ENCODE data around the gene UBE2I. TPM values are rescaled to one million over a fixed set of nuclear protein-coding genes. Genes with fewer than 3 reads are reported as not detected.

The UBE2I gene
- total and polyA plus RNA-seq, 12 donors: 50.7 to 203 (median 89.2) TPM

Other genes starting within 250 kb of the UBE2I start
- gene SSTR5, start 236.9 kb upstream of the UBE2I start, total RNA-seq: 10 to 100 TPM in 1 of 9 donors, 1 to 10 TPM in 6, under 1 TPM in 1, not detected in 1; 0.79 to 14.4 (median 3.0) TPM
- under 1 TPM in 2 of 3 donors, not detected in 1; 0.17 to 0.24 TPM for gene SSTR5, start 236.9 kb upstream of the UBE2I start, polyA plus RNA-seq
- gene C1QTNF8, start 213.4 kb upstream of the UBE2I start, total RNA-seq: under 1 TPM in 2 of 9 donors, not detected in 7; 0.14 to 0.19 TPM
- under 1 TPM in 2 of 3 donors, not detected in 1; 0.30 to 0.64 TPM for gene C1QTNF8, start 213.4 kb upstream of the UBE2I start, polyA plus RNA-seq
- gene CACNA1H, start 156.5 kb upstream of the UBE2I start, total RNA-seq: 100 to 1,000 TPM in 1 of 9 donors, 10 to 100 TPM in 8; 14.0 to 121 (median 35.9) TPM
- 10 to 100 TPM; 20.1 to 36.2 (median 21.7) TPM for gene CACNA1H, start 156.5 kb upstream of the UBE2I start, polyA plus RNA-seq
- 1 to 10 TPM in 1 of 9 donors, under 1 TPM in 2, not detected in 6; 0.18 to 5.5 (median 0.29) TPM for gene TPSG1, start 84.4 kb upstream of the UBE2I start, total RNA-seq
- 1 to 10 TPM in 1 of 3 donors, under 1 TPM in 1, not detected in 1; 0.34 to 2.7 TPM for gene TPSG1, start 84.4 kb upstream of the UBE2I start, polyA plus RNA-seq
- 1 to 10 TPM in 2 of 9 donors, under 1 TPM in 3, not detected in 4; 0.54 to 6.6 (median 0.78) TPM for gene TPSB2, start 79.5 kb upstream of the UBE2I start, total RNA-seq
- 1 to 10 TPM in 1 of 3 donors, under 1 TPM in 1, not detected in 1; 0.32 to 5.1 TPM for gene TPSB2, start 79.5 kb upstream of the UBE2I start, polyA plus RNA-seq
- 1 to 10 TPM in 3 of 9 donors, under 1 TPM in 4, not detected in 2; 0.11 to 4.7 (median 0.93) TPM for gene TPSAB1, start 68.9 kb upstream of the UBE2I start, total RNA-seq
- gene TPSAB1, start 68.9 kb upstream of the UBE2I start, polyA plus RNA-seq: 1 to 10 TPM in 1 of 3 donors, under 1 TPM in 1, not detected in 1; 0.48 to 4.8 TPM
- gene TPSD1, start 53.6 kb upstream of the UBE2I start, total RNA-seq: not detected
- under 1 TPM in 1 of 3 donors, not detected in 2; 0.24 TPM for gene TPSD1, start 53.6 kb upstream of the UBE2I start, polyA plus RNA-seq
- 10 to 100 TPM in 4 of 9 donors, 1 to 10 TPM in 4, under 1 TPM in 1; 0.79 to 25.4 (median 7.8) TPM for gene BAIAP3, start 24.0 kb downstream of the UBE2I start, total RNA-seq
- gene BAIAP3, start 24.0 kb downstream of the UBE2I start, polyA plus RNA-seq: 100 to 1,000 TPM in 1 of 3 donors, 10 to 100 TPM in 2; 11.9 to 129 (median 20.7) TPM
- 100 to 1,000 TPM in 3 of 9 donors, 10 to 100 TPM in 6; 49.8 to 258 (median 75.0) TPM for gene TSR3, start 42.2 kb downstream of the UBE2I start, total RNA-seq
- gene TSR3, start 42.2 kb downstream of the UBE2I start, polyA plus RNA-seq: 10 to 100 TPM; 13.7 to 42.8 (median 39.2) TPM
- 100 to 1,000 TPM; 132 to 332 (median 281) TPM for gene GNPTG, start 42.3 kb downstream of the UBE2I start, total RNA-seq
- gene GNPTG, start 42.3 kb downstream of the UBE2I start, polyA plus RNA-seq: 100 to 1,000 TPM in 2 of 3 donors, 10 to 100 TPM in 1; 95.9 to 659 (median 362) TPM
- gene UNKL, start 105.1 kb downstream of the UBE2I start, total RNA-seq: 100 to 1,000 TPM in 1 of 9 donors, 10 to 100 TPM in 8; 11.5 to 174 (median 36.9) TPM
- gene UNKL, start 105.1 kb downstream of the UBE2I start, polyA plus RNA-seq: 10 to 100 TPM; 10.1 to 27.9 (median 11.8) TPM
- 10 to 100 TPM; 16.9 to 48.2 (median 21.8) TPM for gene UQCC4, start 111.1 kb downstream of the UBE2I start, total RNA-seq
- gene UQCC4, start 111.1 kb downstream of the UBE2I start, polyA plus RNA-seq: 10 to 100 TPM; 13.2 to 21.0 (median 15.7) TPM
- under 1 TPM in 1 of 9 donors, not detected in 8; 0.69 TPM for gene PERCC1, start 121.4 kb downstream of the UBE2I start, total RNA-seq
- not detected for gene PERCC1, start 121.4 kb downstream of the UBE2I start, polyA plus RNA-seq
- 1 to 10 TPM in 4 of 9 donors, under 1 TPM in 5; 0.28 to 3.1 (median 0.89) TPM for gene CCDC154, start 134.9 kb downstream of the UBE2I start, total RNA-seq
- 10 to 100 TPM in 2 of 3 donors, not detected in 1; 10.7 to 39.7 TPM for gene CCDC154, start 134.9 kb downstream of the UBE2I start, polyA plus RNA-seq
- gene CLCN7, start 165.4 kb downstream of the UBE2I start, total RNA-seq: 100 to 1,000 TPM in 5 of 9 donors, 10 to 100 TPM in 4; 27.2 to 243 (median 121) TPM
- 100 to 1,000 TPM in 2 of 3 donors, 10 to 100 TPM in 1; 25.3 to 369 (median 133) TPM for gene CLCN7, start 165.4 kb downstream of the UBE2I start, polyA plus RNA-seq
- 1 to 10 TPM in 2 of 9 donors, under 1 TPM in 4, not detected in 3; 0.39 to 1.4 (median 0.61) TPM for gene PTX4, start 179.3 kb downstream of the UBE2I start, total RNA-seq
- gene PTX4, start 179.3 kb downstream of the UBE2I start, polyA plus RNA-seq: under 1 TPM in 2 of 3 donors, not detected in 1; 0.16 to 0.17 TPM
- 10 to 100 TPM in 8 of 9 donors, 1 to 10 TPM in 1; 9.7 to 53.7 (median 22.8) TPM for gene TELO2, start 183.7 kb downstream of the UBE2I start, total RNA-seq
- 100 to 1,000 TPM in 1 of 3 donors, 10 to 100 TPM in 1, 1 to 10 TPM in 1; 1.3 to 173 (median 96.0) TPM for gene TELO2, start 183.7 kb downstream of the UBE2I start, polyA plus RNA-seq
- 10 to 100 TPM; 11.4 to 77.2 (median 25.3) TPM for gene TMEM204, start 224.0 kb downstream of the UBE2I start, total RNA-seq
- 10 to 100 TPM in 2 of 3 donors, 1 to 10 TPM in 1; 7.4 to 30.7 (median 26.6) TPM for gene TMEM204, start 224.0 kb downstream of the UBE2I start, polyA plus RNA-seq

All from adrenal gland (tissue), 12 donors.